ENCODE measurements around the gene DNAJB2.

- TF ChIP-seq, protein P1, sequence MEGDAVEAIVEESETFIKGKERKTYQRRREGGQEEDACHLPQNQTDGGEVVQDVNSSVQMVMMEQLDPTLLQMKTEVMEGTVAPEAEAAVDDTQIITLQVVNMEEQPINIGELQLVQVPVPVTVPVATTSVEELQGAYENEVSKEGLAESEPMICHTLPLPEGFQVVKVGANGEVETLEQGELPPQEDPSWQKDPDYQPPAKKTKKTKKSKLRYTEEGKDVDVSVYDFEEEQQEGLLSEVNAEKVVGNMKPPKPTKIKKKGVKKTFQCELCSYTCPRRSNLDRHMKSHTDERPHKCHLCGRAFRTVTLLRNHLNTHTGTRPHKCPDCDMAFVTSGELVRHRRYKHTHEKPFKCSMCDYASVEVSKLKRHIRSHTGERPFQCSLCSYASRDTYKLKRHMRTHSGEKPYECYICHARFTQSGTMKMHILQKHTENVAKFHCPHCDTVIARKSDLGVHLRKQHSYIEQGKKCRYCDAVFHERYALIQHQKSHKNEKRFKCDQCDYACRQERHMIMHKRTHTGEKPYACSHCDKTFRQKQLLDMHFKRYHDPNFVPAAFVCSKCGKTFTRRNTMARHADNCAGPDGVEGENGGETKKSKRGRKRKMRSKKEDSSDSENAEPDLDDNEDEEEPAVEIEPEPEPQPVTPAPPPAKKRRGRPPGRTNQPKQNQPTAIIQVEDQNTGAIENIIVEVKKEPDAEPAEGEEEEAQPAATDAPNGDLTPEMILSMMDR (conservative IDR thresholded peaks at IDR 0.05 in 1 of 2, IDR thresholded peaks at IDR 0.05 in 1 of 2; ENCODE audit: extremely low read depth in 1 of 2, insufficient read depth in 1 of 2, low read depth in 1 of 2, low read length in 2 of 2), result no peak
- no peak for TF ChIP-seq EZH2 (IDR thresholded peaks at IDR 0.05; ENCODE audit: borderline replicate concordance, low read length)
These were observed 2.4 kb downstream of the DNAJB2 start for GRCh38 chr2:219281588-219281987.
